Peyer's patch (tissue), 4 donors: Measurements from ENCODE around the gene MGAT4C. TPM values are rescaled to one million over a fixed set of nuclear protein-coding genes. Genes with fewer than 3 reads are reported as not detected.
A peak's percentile ranks its signal among the peaks of the same experiment; 100 is the strongest.

ENCODE experiments used
- DNase-seq, 3 donors: peaks; one replicate each; pipeline ENCODE4 v3.0.0-alpha.2; 2017 to 2019
- H3K27ac ChIP-seq, 4 donors: fragments of 200-600 bp; sonication (generic); one replicate each; pipeline ENCODE4 v1.5.1; 2016 to 2019
- H3K27me3 ChIP-seq, 2 donors: fragments of 200-600 bp; sonication (generic); one replicate each; pipeline ENCODE4 v1.5.1; 2019
- H3K36me3 ChIP-seq, 3 donors: fragments of 200-600 bp; sonication (generic); one replicate each; pipeline ENCODE4 v1.5.1; 2016 to 2019
- H3K4me1 ChIP-seq, 4 donors: fragments of 200-600 bp; sonication (generic); one replicate each; pipeline ENCODE4 v1.5.1; 2016 to 2019
- H3K4me3 ChIP-seq, 4 donors: fragments of 200-600 bp; sonication (generic); 1 replicate in 3 of 4; 2 replicates in 1 of 4; pipeline ENCODE4 v1.5.1; 2016 to 2019; ENCODE audit warnings: mild to moderate bottlenecking in 1 of 4
- H3K9me3 ChIP-seq, 4 donors: fragments of 200-600 bp; sonication (generic); one replicate each; pipeline ENCODE4 v1.5.1; 2016 to 2019; ENCODE audit warnings: mild to moderate bottlenecking in 1 of 4
- CTCF ChIP-seq, 6 experiments: fragments of 450-650 bp in 4 of 6; fragments of 200-600 bp in 2 of 6; sonication (generic) in 1 of 6; IDR thresholded peaks; one replicate each; pipeline ENCODE4 v1.5.1; 2017 to 2019; ENCODE audit warnings: antibody characterized with exemption in 6 of 6, mild to moderate bottlenecking in 3 of 6, moderate library complexity in 1 of 6
- POLR2A ChIP-seq, 2 donors: fragments of 450-650 bp; IDR thresholded peaks; one replicate each; pipeline ENCODE4 v1.5.1; 2017; ENCODE audit warnings: antibody characterized with exemption in 2 of 2, mild to moderate bottlenecking in 2 of 2, moderate library complexity in 2 of 2
- total RNA-seq, 4 donors: library from RNA; depleted of rRNA; stranded (reverse); fragments of >200 nt; gene quantifications; one replicate each; pipeline ENCODE4 v1.1.0, GENCODE V29; 2016

Gene MGAT4C
- total RNA-seq, 4 donors from 2014 or later: under 0.01 to 2.5 (median 0.22) TPM

DNA sequence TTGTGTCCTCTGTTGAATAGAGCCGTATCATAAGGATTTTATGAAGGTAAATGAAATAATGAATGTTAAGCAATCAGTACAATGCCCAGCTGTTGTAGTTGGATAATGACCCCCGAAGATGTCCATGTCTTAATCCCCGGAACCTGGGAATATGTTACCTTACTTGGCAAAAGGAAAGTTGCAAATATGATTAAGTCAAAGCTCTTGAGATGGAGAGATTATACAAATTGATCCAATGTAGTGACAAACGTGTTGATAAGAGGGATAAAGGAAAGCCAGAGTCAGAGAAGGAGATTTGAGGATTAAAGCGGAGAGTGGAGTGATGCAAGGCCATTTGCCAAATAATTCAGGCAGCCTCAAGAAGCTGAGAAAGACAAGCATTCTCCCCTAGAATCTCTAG is 19.2 kb upstream of the MGAT4C start:
- no peak overlapping the region for H3K4me3 ChIP-seq
- H3K4me1 ChIP-seq: no peaks in the 10 kb centered on the region
- no peaks in the 10 kb centered on the region for H3K9me3 ChIP-seq
- TF ChIP-seq CTCF (IDR thresholded peaks at IDR 0.05): no peak
- no peak for TF ChIP-seq POLR2A (IDR thresholded peaks at IDR 0.05)
- H3K36me3 ChIP-seq: no peaks in the 10 kb centered on the region
- no peaks in the 10 kb centered on the region for H3K27me3 ChIP-seq
- DNase-seq: no peak
- no peak overlapping the region for H3K27ac ChIP-seq

- H3K4me3 ChIP-seq: peak overlapping the region in 2 of 4 donors; percentile 42 to 46
- no peak for DNase-seq
- peak overlapping the region in 1 of 4 donors; percentile 43 for H3K27ac ChIP-seq
- TF ChIP-seq POLR2A (IDR thresholded peaks at IDR 0.05) (no peak), CTCF (IDR thresholded peaks at IDR 0.05) (no peak)
- no peaks in the 10 kb centered on the region for H3K9me3 ChIP-seq
- no peaks in the 10 kb centered on the region for H3K4me1 ChIP-seq
- H3K27me3 ChIP-seq: no peaks in the 10 kb centered on the region
- H3K36me3 ChIP-seq: no peaks in the 10 kb centered on the region
These were observed 9.1 kb upstream of the MGAT4C start for GRCh38 chr12:86265329-86265695.

DNA sequence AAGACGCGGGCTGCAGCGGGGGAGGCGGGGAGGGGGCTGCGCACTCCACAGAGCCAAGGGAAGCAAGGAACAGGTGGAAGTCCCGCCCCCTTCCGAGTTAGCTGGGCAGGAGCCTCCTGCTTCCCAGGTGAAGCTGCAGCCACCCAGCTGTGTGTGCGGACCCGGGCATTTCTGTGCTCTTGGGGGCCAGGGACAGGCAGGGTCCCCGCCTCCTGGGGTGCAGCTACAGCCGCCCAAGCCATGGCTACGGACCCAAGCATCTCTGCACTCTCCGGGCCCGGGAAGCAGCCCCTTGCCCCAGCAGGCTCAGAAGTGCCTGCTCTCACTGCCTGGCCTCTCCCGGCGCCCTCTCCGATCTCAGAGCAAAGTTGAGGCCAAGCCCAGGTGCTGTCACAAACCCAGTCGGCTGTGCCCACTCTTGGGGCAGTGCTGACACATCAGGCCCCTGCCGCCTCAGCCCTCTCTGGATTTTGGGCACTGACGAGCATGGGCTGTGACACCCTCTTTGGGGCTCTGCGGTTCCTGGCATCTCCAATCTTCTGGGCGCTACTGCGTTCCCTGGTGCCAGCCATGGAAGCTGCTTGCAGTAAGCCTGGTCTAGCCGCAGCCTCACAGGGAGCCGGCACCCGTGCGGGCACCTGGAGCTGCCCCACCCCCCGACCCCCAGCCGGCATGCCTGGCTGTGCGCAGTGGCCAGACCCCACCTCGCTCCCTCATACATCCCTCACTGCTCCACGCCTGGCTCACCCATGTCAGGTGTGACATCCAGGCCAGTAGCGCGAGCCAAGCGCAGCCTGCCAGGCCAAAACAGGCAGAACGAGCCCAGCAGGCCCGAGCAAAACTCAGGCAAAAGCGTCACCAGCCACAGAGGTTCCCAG is 8.5 kb upstream of the MGAT4C start:
- TF ChIP-seq CTCF (IDR thresholded peaks at IDR 0.05): no peak
- TF ChIP-seq POLR2A (IDR thresholded peaks at IDR 0.05): no peak
- Histone ChIP-seq H3K27ac (peak overlapping the region in 1 of 4 donors; percentile 43), H3K27me3 (no peaks in the 10 kb centered on the region), H3K36me3 (no peaks in the 10 kb centered on the region), H3K4me3 (peak overlapping the region in 3 of 4 donors; percentile 12 to 46 (median 42)), H3K4me1 (no peaks in the 10 kb centered on the region), H3K9me3 (no peaks in the 10 kb centered on the region)
- peak in 2 of 3 donors; percentile 44 to 58 for DNase-seq

GRCh38 chr12:86261578-86261977 is 5.4 kb upstream of the MGAT4C start:
- no peak for DNase-seq
- Histone ChIP-seq H3K27ac (no peak overlapping the region), H3K36me3 (no peaks in the 10 kb centered on the region), H3K27me3 (no peaks in the 10 kb centered on the region), H3K4me1 (no peaks in the 10 kb centered on the region), H3K9me3 (no peaks in the 10 kb centered on the region), H3K4me3 (no peak overlapping the region)
- TF ChIP-seq POLR2A (IDR thresholded peaks at IDR 0.05) (no peak), CTCF (IDR thresholded peaks at IDR 0.05) (no peak)

DNA sequence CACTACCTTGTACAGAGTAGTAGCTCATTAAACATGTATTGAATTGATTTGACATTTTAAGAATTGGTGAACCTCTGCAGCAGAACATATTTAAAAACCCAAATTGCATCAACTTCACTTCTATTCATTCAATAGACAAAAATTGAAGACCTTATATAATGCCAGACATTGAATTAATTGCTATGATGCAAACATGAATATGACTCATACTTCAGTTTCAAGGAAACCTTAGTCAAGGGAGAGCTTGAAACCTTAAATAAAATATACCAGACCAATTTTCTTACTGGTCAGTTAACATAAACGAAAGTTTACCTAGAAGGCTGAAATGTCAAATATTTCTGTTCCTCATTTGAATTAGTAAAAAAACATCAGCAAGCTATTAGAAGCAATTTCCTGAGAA is 5.0 kb upstream of the MGAT4C start:
- Histone ChIP-seq H3K27me3 (no peaks in the 10 kb centered on the region), H3K4me1 (no peaks in the 10 kb centered on the region), H3K9me3 (no peaks in the 10 kb centered on the region), H3K4me3 (no peak overlapping the region), H3K36me3 (no peaks in the 10 kb centered on the region), H3K27ac (no peak overlapping the region)
- TF ChIP-seq CTCF (IDR thresholded peaks at IDR 0.05) (no peak), POLR2A (IDR thresholded peaks at IDR 0.05) (no peak)
- DNase-seq: no peak
